HepG2 (cell line): ENCODE results near the gene CFAP43. TPM values are rescaled to one million over a fixed set of nuclear protein-coding genes. Genes with fewer than 3 reads are reported as not detected.
"Not testable (repeated sequence)": the region's sequence is repeated elsewhere in the genome, so short reads cannot be mapped to it uniquely, and the experiment has no call there.

Source experiments
- ATAC-seq: fragments of 200-7000 bp; cut with Tn5 transposase; 3 replicates; pipeline ENCODE4 v1.9.1; 2020; ENCODE audit warnings: mild to moderate bottlenecking, moderate library complexity
- BruUV-seq: library from RNA; stranded (reverse); fragments of 400-500 nt; replicated peaks from 2 replicates; lab custom pipeline; 2021; lab: Mats Ljungman, UMichigan
- CTCF ChIA-PET: fragments of 300-600 bp; formaldehyde crosslinking; extraction: SDS; loops from one replicate; lab custom pipeline; 2021; ENCODE audit warnings: low total read pairs, inconsistent platforms, low intra/inter-chr PET ratio; lab: Yijun Ruan, JAX
- POLR2A ChIA-PET: fragments of 350-600 bp; sonication (Branson Sonifier 250); formaldehyde crosslinking; loops from one replicate; lab custom pipeline; 2020; ENCODE audit warnings: antibody characterized with exemption, inconsistent platforms; lab: Yijun Ruan, JAX
- DNase-seq: peaks from one replicate; pipeline ENCODE4 v3.0.0-alpha.2; 2015; ENCODE audit warnings: low spot score
- FAIRE-seq: peaks from 3 replicates; lab custom pipeline; 2011; peaks lifted over from hg19 to GRCh38; lab: Jason Lieb, UNC
- H2AFZ ChIP-seq: one replicate; pipeline ENCODE4 v1.6.1; 2011; ENCODE audit warnings: low read length, inconsistent platforms
- H3K27ac ChIP-seq: fragments of 300-600 bp; 3 replicates; pipeline ENCODE4 v1.8.0; 2011; ENCODE audit warnings: mixed run types, mild to moderate bottlenecking, mixed read lengths, low read length, inconsistent platforms; ENCODE audit not compliant: insufficient read depth; ENCODE audit errors: extremely low read length
- H3K27me3 ChIP-seq, 2 experiments: fragments of 200-600 bp in 1 of 2; 2 replicates in 1 of 2; 3 replicates in 1 of 2; pipeline versions ENCODE4 v1.6.0 to v1.8.0; 2011; ENCODE audit warnings: low read length in 2 of 2, mild to moderate bottlenecking in 2 of 2, moderate library complexity in 2 of 2, inconsistent platforms in 1 of 2; ENCODE audit not compliant: insufficient read depth in 2 of 2, control insufficient read depth in 1 of 2
- H3K36me3 ChIP-seq, 2 experiments: fragments of 200-600 bp in 1 of 2; replicated peaks in 1 of 2; 2 replicates in 1 of 2; 3 replicates in 1 of 2; pipeline versions ENCODE4 v1.5.1 to v1.8.0; 2011; ENCODE audit warnings: low read length in 2 of 2, inconsistent platforms in 1 of 2; ENCODE audit not compliant: insufficient read depth in 2 of 2, control insufficient read depth in 1 of 2
- H3K4me1 ChIP-seq: 2 replicates; pipeline ENCODE4 v1.5.1; 2012; ENCODE audit warnings: low read length, inconsistent platforms; ENCODE audit not compliant: insufficient read depth
- H3K4me2 ChIP-seq: 2 replicates; pipeline ENCODE4 v1.6.0; 2011; ENCODE audit warnings: low read depth, low read length, inconsistent platforms
- H3K4me3 ChIP-seq, 3 experiments: fragments of 200-600 bp in 1 of 3; sonication (generic), shearing (Covaris generic) in 1 of 3; replicated peaks in 1 of 3; 2 replicates each; pipeline ENCODE4 v1.5.1; 2011 to 2016; ENCODE audit warnings: low read length in 3 of 3, inconsistent platforms in 2 of 3, low read depth in 2 of 3, mild to moderate bottlenecking in 2 of 3, control low read depth in 1 of 3, mixed read lengths in 1 of 3; ENCODE audit not compliant: insufficient read depth in 1 of 3
- H3K79me2 ChIP-seq: one replicate; pipeline ENCODE4 v1.6.1; 2011; ENCODE audit warnings: low read length, inconsistent platforms; ENCODE audit not compliant: insufficient read depth
- H3K9ac ChIP-seq: 2 replicates; pipeline ENCODE4 v1.6.0; 2011; ENCODE audit warnings: mild to moderate bottlenecking, low read depth, low read length, inconsistent platforms; ENCODE audit not compliant: insufficient read depth
- H3K9me3 ChIP-seq: 2 replicates; pipeline ENCODE4 v1.5.1; 2012; ENCODE audit warnings: mild to moderate bottlenecking, low read length
- H4K20me1 ChIP-seq: 2 replicates; pipeline ENCODE4 v1.6.0; 2011; ENCODE audit warnings: inconsistent platforms, mild to moderate bottlenecking, low read length, moderate library complexity; ENCODE audit not compliant: insufficient read depth
- FLYWCH1 ChIP-seq: sonication (generic); formaldehyde crosslinking; IDR thresholded peaks from 2 replicates; pipeline ENCODE4 v1.8.1; 2023; ENCODE audit warnings: mild to moderate bottlenecking, missing genetic modification reagents
- HNF4A ChIP-seq: sonication (generic); formaldehyde crosslinking; IDR thresholded peaks from 2 replicates; pipeline ENCODE4 v1.4.0; 2020; ENCODE audit warnings: missing genetic modification reagents
- MTA3 ChIP-seq: sonication (generic); formaldehyde crosslinking; IDR thresholded peaks from 2 replicates; pipeline ENCODE4 v1.4.0; 2020; ENCODE audit warnings: missing genetic modification reagents
- MXD4 ChIP-seq: IDR thresholded peaks from 2 replicates; pipeline ENCODE4 v1.6.1; 2016; ENCODE audit warnings: mild to moderate bottlenecking, missing biosample characterization, missing genetic modification reagents
- PHF5A ChIP-seq: IDR thresholded peaks from one replicate; pipeline ENCODE4 v1.6.1; 2018; ENCODE audit warnings: low read depth, missing genetic modification reagents; ENCODE audit not compliant: unreplicated experiment
- SETDB1 ChIP-seq: sonication (generic); formaldehyde crosslinking; IDR thresholded peaks from 2 replicates; pipeline ENCODE4 v1.5.1; 2020; ENCODE audit warnings: missing genetic modification reagents, mild to moderate bottlenecking, borderline replicate concordance
- SIX1 ChIP-seq: sonication (generic); formaldehyde crosslinking; IDR thresholded peaks from 2 replicates; pipeline ENCODE4 v1.4.0; 2020; ENCODE audit warnings: missing genetic modification reagents, borderline replicate concordance
- SRY ChIP-seq: sonication (generic); formaldehyde crosslinking; IDR thresholded peaks from 2 replicates; pipeline ENCODE4 v1.8.0; 2022; ENCODE audit warnings: mild to moderate bottlenecking, missing genetic modification reagents
- ZFP36L2 ChIP-seq: sonication (generic); formaldehyde crosslinking; IDR thresholded peaks from 2 replicates; pipeline ENCODE4 v1.4.0; 2020; ENCODE audit warnings: missing genetic modification reagents
- ZNF75D ChIP-seq: sonication (generic); formaldehyde crosslinking; IDR thresholded peaks from 2 replicates; pipeline ENCODE4 v1.8.1; 2023; ENCODE audit warnings: missing genetic modification reagents, mild to moderate bottlenecking, borderline replicate concordance
- ZNF768 ChIP-seq: sonication (generic); formaldehyde crosslinking; IDR thresholded peaks from 2 replicates; pipeline ENCODE4 v1.4.0; 2020; ENCODE audit warnings: missing genetic modification reagents
- ZNF780A ChIP-seq: sonication (generic); formaldehyde crosslinking; IDR thresholded peaks from 2 replicates; pipeline ENCODE4 v1.8.0; 2022; ENCODE audit warnings: mild to moderate bottlenecking, missing genetic modification reagents, moderate library complexity
- WGBS: methylation state at CpG from one replicate; pipeline ENCODE4 v1.1.6; 2017; ENCODE audit warnings: low lambda C conversion rate; 5-methylcytosine and 5-hydroxymethylcytosine counted together
- in situ Hi-C: cut with HindIII; loops from 2 replicates; pipeline ENCODE4 v1.10.0; 2017; ENCODE audit warnings: low pct_unique_long_range_greater_than_20kb; ENCODE audit not compliant: extremely low pct_ligation_motif_present
- intact Hi-C: fragments of 100-400 bp; cut with micrococcal nuclease; formaldehyde crosslinking; loops from one replicate; pipeline ENCODE4 v1.10.0; 2022; ENCODE audit not compliant: unreplicated experiment
- polyA plus RNA-seq, 8 experiments: library from polyadenylated mRNA; depleted of rRNA in 3 of 8; stranded (reverse) in 7 of 8; unstranded in 1 of 8; fragments of >200 nt; fragmentation: Illumina TruSeq in 4 of 8; extraction: Trizol in 4 of 8; gene quantifications; 2 replicates each; pipeline versions ENCODE4 v1.2.1 to v1.2.3, GENCODE V29; 2011 to 2016; ENCODE audit warnings: low read depth in 4 of 8, missing spikeins in 1 of 8, mixed read lengths in 1 of 8; ENCODE audit not compliant: insufficient read depth in 1 of 8
- total RNA-seq, 5 experiments: library from RNA; depleted of rRNA; stranded (reverse); fragments of >200 nt; fragmentation: Illumina TruSeq; extraction: Trizol; gene quantifications; 2 replicates each; pipeline ENCODE4 v1.2.3, GENCODE V29; 2016; ENCODE audit warnings: low read depth in 1 of 5
- TF ChIP-seq, protein P1 (sequence below): sonication (generic); formaldehyde crosslinking; IDR thresholded peaks from 2 replicates; pipeline ENCODE4 v1.4.0; 2020; ENCODE audit warnings: mild to moderate bottlenecking, missing genetic modification reagents

The CFAP43 gene
- total and polyA plus RNA-seq, 2 of the 13 experiments (the other 11 are each of a cell fraction or from before 2014, with no cell fraction given): 0.24 to 0.38 TPM

DNA sequence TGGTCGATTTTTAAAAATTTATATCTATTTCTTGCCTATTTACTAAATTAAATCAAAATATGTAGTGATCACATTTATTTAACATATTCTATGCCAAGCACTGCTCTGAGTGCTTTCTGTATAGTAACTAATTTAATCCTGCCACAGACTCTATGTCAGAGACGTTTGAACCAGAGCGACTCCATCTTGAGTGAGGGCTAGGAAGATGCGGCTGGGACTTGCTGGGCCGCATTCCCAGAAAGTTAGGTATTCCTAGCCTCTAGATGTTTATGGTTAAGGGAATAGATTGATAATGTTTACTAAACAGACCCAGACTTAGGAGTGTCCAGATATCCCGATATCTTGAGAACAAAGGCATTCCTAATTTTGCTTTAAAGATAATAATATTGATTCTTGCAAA is 19.3 kb upstream of the CFAP43 start (continued):
- TF ChIP-seq FLYWCH1 (CRISPR knock-in tag) (no peak), ZFP36L2 (CRISPR knock-in tag) (no peak), MXD4 (CRISPR knock-in tag) (no peak), SRY (CRISPR knock-in tag) (no peak), MTA3 (no peak), ZNF768 (CRISPR knock-in tag) (no peak), SETDB1 (no peak), PHF5A (CRISPR knock-in tag) (no peak), ZNF75D (CRISPR knock-in tag) (no peak)
- TF ChIP-seq, protein P1, sequence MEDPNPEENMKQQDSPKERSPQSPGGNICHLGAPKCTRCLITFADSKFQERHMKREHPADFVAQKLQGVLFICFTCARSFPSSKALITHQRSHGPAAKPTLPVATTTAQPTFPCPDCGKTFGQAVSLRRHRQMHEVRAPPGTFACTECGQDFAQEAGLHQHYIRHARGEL: no peak

DNA sequence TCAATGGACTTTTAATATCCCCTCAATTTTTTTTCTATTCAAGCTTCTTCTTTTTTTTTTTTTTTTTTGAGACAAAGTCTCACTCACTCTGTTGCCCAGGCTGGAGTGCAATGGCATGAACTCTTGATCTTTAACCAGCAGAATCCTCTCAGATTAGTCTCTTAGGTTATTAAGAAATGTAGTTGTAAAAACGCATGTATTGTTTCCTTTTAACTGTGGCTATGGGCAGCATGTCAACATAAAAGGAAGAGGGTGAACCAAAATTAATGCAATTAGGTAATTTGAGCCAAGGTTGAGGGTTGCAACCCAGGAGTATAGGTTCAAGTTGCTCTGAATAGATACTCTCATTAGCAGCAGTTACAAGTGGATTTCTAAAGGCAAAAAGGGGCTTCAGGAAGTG is 18.2 kb upstream of the CFAP43 start:
- BruUV-seq: no TSS peak
- intact Hi-C loops (loop anchor here (10.0 kb wide), 1 partner anchor 126 kb away; the partner anchor contains the start of gene SFR1), in situ Hi-C loops (no loop called here)
- no peaks in the 10 kb centered on the region for H3K36me3 ChIP-seq
- no peak overlapping the region for H2AFZ ChIP-seq
- 0 out of 2 replicates have a peak overlapping the region, but pooled peaks have one; percentile 16 for H3K4me2 ChIP-seq
- ChIA-PET POLR2A (interaction anchor here (1.3 kb wide), 1 partner anchor 18 kb away, joined by 4 read pairs; the partner anchor contains the start of gene CFAP43), CTCF (no interaction called here)
- H3K27me3 ChIP-seq: no peaks in the 10 kb centered on the region; a peak in 1 of 5 replicates
- H3K79me2 ChIP-seq: peaks cover 17% of the 10 kb centered on the region
- H3K4me3 ChIP-seq: no peak overlapping the region; a peak in 1 of 6 replicates
- 6% methylated on average over 1 of the region's 1 CpG for WGBS
- DNase-seq (no peak), ATAC-seq (no peak), FAIRE-seq (no peak)
- peaks cover 44% of the 10 kb centered on the region for H3K4me1 ChIP-seq
- peaks cover 9% of the 10 kb centered on the region for H3K9me3 ChIP-seq
- no peak overlapping the region for H3K9ac ChIP-seq
- TF ChIP-seq SIX1 (peak; percentile 16; the same call in 1 of the 2 replicates), HNF4A (CRISPR knock-in tag) (0 out of 2 replicates have a peak, but pooled peaks have one; percentile 17), ZNF780A (CRISPR knock-in tag) (no peak)
- H4K20me1 ChIP-seq: no peaks in the 10 kb centered on the region
- H3K27ac ChIP-seq: peak overlapping the region; percentile 37

DNA sequence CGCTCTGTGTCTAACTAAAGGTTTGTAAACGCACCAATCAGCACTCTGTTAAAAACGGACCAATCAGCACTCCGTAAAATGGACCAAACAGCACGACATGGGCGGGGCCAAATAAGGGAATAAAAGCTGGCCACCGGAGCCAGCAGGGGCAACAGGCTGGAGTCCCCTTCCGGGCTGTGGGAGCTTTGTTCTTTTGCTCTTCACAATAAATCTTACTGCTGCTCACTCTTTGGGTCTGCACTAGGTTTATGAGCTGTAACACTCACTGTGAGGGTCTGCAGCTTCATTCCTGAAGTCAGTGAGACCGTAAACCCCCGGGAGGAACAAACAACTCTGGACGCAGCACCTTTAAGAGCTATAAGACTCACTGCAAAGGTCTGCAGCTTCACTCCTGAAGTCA is 16.8 kb upstream of the CFAP43 start:
- H3K4me2 ChIP-seq, H2AFZ ChIP-seq, H3K27ac ChIP-seq, H3K27me3 ChIP-seq, DNase-seq, H3K4me3 ChIP-seq, FAIRE-seq, BruUV-seq, in situ Hi-C loops, intact Hi-C loops, H3K36me3 ChIP-seq, H3K79me2 ChIP-seq, H3K9me3 ChIP-seq, POLR2A ChIA-PET, H4K20me1 ChIP-seq, CTCF ChIA-PET, ATAC-seq, H3K9ac ChIP-seq: not testable (repeated sequence)
- WGBS: 86% methylated on average over 11 of the region's 11 CpGs
- peaks cover 48% of the 10 kb centered on the region for H3K4me1 ChIP-seq
